A673 (cell line): Measurements from ENCODE around the gene NMT1. TPM values are rescaled to one million over a fixed set of nuclear protein-coding genes. Genes with fewer than 3 reads are reported as not detected.
A peak's percentile ranks its signal among the peaks of the same experiment; 100 is the strongest.

ENCODE experiments used
- BruUV-seq: library from RNA; stranded (reverse); fragments of 400-500 nt; replicated peaks from 2 replicates; lab custom pipeline; 2021; lab: Mats Ljungman, UMichigan
- CTCF ChIA-PET: fragments of 300-600 bp; sonication (Branson Sonifier 250); formaldehyde crosslinking; loops from one replicate; lab custom pipeline; 2022; ENCODE audit warnings: antibody characterized with exemption; lab: Charles Lee
- POLR2A ChIA-PET: fragments of 300-600 bp; sonication (Branson Sonifier 250); formaldehyde crosslinking; loops from one replicate; lab custom pipeline; 2022; ENCODE audit warnings: antibody characterized with exemption; ENCODE audit not compliant: low non-redundant PET; lab: Charles Lee
- DNase-seq: peaks from one replicate; pipeline ENCODE4 v3.0.0-alpha.2; 2015; ENCODE audit warnings: low spot score
- H3K27ac ChIP-seq: fragments of 200-600 bp; sonication (generic); 2 replicates; pipeline ENCODE4 v1.5.1; 2016; ENCODE audit warnings: mixed run types, low read depth, mild to moderate bottlenecking, mixed read lengths, antibody characterized with exemption, low read length; ENCODE audit not compliant: poor library complexity, severe bottlenecking
- H3K27me3 ChIP-seq: fragments of 200-600 bp; sonication (generic); replicated peaks from 2 replicates; pipeline ENCODE4 v1.6.1; 2017; ENCODE audit warnings: mixed run types, low read depth, mild to moderate bottlenecking, mixed read lengths, antibody characterized with exemption, low read length; ENCODE audit not compliant: insufficient read depth, poor library complexity
- H3K36me3 ChIP-seq: fragments of 200-600 bp; sonication (generic); 2 replicates; pipeline ENCODE4 v1.6.1; 2016; ENCODE audit warnings: mixed run types, mild to moderate bottlenecking, mixed read lengths, antibody characterized with exemption, low read length; ENCODE audit not compliant: insufficient read depth, poor library complexity, severe bottlenecking
- H3K4me1 ChIP-seq: fragments of 200-600 bp; sonication (generic); 2 replicates; pipeline ENCODE4 v1.6.1; 2017; ENCODE audit warnings: mixed run types, mild to moderate bottlenecking, mixed read lengths, antibody characterized with exemption, low read length; ENCODE audit not compliant: insufficient read depth, poor library complexity, severe bottlenecking
- H3K4me3 ChIP-seq: fragments of 200-600 bp; sonication (generic); 2 replicates; pipeline ENCODE4 v1.5.1; 2016; ENCODE audit warnings: low read depth, mixed run types, mild to moderate bottlenecking, mixed read lengths, low read length; ENCODE audit not compliant: poor library complexity, severe bottlenecking
- H3K9me3 ChIP-seq: fragments of 200-600 bp; sonication (generic); 2 replicates; pipeline ENCODE4 v1.6.1; 2016; ENCODE audit warnings: mixed run types, low read depth, mild to moderate bottlenecking, mixed read lengths, antibody characterized with exemption, low read length; ENCODE audit not compliant: poor library complexity, severe bottlenecking
- EZH2 ChIP-seq: fragments of 200-600 bp; sonication (generic); IDR thresholded peaks from 2 replicates; pipeline ENCODE4 v1.6.1; 2017; ENCODE audit warnings: borderline replicate concordance, low read depth, mild to moderate bottlenecking, mixed read lengths, antibody characterized with exemption, low read length; ENCODE audit not compliant: poor library complexity, severe bottlenecking
- intact Hi-C: fragments of 100-400 bp; cut with micrococcal nuclease; formaldehyde crosslinking; loops from one replicate; pipeline ENCODE4 v1.10.0; 2022; ENCODE audit not compliant: unreplicated experiment
- total RNA-seq: library from RNA; stranded (reverse); gene quantifications from 2 replicates; pipeline ENCODE4 v1.2.3, GENCODE V29; 2021
- TF ChIP-seq, protein P1 (sequence below): fragments of 300-800, 200-600 bp; sonication (generic); conservative IDR thresholded peaks from 2 replicates; pipeline ENCODE4 v1.5.1; 2017; ENCODE audit warnings: low read depth, mild to moderate bottlenecking, antibody characterized with exemption, low read length, moderate library complexity, mixed read lengths

Gene NMT1
- total RNA-seq, 1 experiment from 2014 or later, result 108 TPM

DNA sequence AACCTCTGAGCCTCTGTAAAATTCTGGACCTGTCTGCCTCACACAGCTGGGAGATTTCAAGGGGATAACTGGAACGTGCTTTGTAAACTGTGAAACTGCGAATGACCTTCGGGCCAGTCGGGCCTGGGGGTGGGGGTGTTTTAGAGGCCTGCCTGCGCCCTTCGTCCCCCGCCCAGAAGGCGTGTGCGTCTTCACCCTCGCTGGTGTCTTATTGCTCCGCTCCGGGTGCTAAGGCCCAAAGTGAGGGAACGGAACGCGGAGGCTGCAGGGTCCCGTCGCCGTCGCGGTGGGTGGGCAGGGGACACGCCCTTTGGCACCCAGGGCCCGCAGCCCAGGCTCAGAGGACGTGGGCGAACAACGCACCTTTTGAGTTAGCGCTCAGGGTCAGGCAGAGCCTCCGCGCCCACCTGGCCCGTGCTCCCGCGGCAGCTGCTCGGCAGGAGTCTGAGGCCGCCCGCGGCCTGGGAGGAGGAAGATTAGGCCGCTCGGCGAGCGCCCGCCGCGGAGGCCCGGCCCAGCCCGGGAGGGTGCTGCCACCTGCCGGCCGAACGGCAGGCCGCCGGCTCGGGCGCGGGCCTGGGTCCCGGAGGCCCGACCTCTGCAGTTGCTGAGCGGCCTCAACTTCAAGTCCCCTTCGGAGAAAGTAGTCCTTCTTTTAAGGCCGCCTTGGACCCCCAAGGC is 39.4 kb upstream of the NMT1 start:
- peak; percentile 60 for DNase-seq
- H3K36me3 ChIP-seq, result no peaks in the 10 kb centered on the region
- ChIA-PET POLR2A (no interaction called here), CTCF (interaction anchor here (0.6 to 1.2 kb wide), 3 partner anchors 90 to 246 kb away, joined by 3 to 13 read pairs (median 5); no protein-coding TSS in a partner anchor)
- peak overlapping the region; percentile 36 for H3K4me3 ChIP-seq
- no peaks in the 10 kb centered on the region for H3K4me1 ChIP-seq
- no peak for TF ChIP-seq EZH2
- TF ChIP-seq, protein P1, sequence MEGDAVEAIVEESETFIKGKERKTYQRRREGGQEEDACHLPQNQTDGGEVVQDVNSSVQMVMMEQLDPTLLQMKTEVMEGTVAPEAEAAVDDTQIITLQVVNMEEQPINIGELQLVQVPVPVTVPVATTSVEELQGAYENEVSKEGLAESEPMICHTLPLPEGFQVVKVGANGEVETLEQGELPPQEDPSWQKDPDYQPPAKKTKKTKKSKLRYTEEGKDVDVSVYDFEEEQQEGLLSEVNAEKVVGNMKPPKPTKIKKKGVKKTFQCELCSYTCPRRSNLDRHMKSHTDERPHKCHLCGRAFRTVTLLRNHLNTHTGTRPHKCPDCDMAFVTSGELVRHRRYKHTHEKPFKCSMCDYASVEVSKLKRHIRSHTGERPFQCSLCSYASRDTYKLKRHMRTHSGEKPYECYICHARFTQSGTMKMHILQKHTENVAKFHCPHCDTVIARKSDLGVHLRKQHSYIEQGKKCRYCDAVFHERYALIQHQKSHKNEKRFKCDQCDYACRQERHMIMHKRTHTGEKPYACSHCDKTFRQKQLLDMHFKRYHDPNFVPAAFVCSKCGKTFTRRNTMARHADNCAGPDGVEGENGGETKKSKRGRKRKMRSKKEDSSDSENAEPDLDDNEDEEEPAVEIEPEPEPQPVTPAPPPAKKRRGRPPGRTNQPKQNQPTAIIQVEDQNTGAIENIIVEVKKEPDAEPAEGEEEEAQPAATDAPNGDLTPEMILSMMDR, result peak; percentile 55; the same call in 1 of the 2 replicates
- no TSS peak for BruUV-seq
- H3K27ac ChIP-seq, result no peak overlapping the region
- intact Hi-C loops, result loop anchor here (2.0 to 5.0 kb wide), 2 partner anchors 101 to 244 kb away; no protein-coding TSS in a partner anchor
- H3K9me3 ChIP-seq, result no peaks in the 10 kb centered on the region
- no peaks in the 10 kb centered on the region for H3K27me3 ChIP-seq

DNA sequence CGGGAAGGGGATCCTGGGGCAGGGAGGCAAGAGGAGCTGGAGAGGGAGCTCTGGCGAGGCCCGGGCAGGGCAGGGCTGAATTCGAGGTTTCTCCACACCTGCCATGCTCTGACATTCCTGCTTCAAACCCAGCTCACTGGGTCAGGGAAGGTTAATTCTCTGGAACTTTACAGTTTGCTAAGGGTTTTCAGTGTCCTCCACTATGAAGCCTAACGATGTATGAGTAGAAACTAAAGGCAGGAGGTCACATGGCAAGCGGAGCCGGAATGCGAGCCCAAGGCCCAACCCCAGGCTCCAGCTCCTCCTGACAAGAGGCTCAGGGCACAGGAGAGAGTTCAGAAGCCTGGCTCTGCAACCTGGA is 38.8 kb upstream of the NMT1 start:
- Histone ChIP-seq H3K4me3 (no peak overlapping the region), H3K36me3 (no peaks in the 10 kb centered on the region), H3K27me3 (no peaks in the 10 kb centered on the region), H3K4me1 (no peaks in the 10 kb centered on the region), H3K9me3 (no peaks in the 10 kb centered on the region), H3K27ac (no peak overlapping the region)
- no TSS peak for BruUV-seq
- ChIA-PET CTCF (interaction anchor here (0.6 to 1.4 kb wide), 4 partner anchors 19 to 247 kb away, joined by 3 to 13 read pairs (median 6); no protein-coding TSS in a partner anchor), POLR2A (no interaction called here)
- TF ChIP-seq, protein P1, result no peak
- TF ChIP-seq EZH2, result no peak
- intact Hi-C loops, result loop anchor here (5.0 kb wide), 1 partner anchor 245 kb away; no protein-coding TSS in a partner anchor
- DNase-seq, result no peak

DNA sequence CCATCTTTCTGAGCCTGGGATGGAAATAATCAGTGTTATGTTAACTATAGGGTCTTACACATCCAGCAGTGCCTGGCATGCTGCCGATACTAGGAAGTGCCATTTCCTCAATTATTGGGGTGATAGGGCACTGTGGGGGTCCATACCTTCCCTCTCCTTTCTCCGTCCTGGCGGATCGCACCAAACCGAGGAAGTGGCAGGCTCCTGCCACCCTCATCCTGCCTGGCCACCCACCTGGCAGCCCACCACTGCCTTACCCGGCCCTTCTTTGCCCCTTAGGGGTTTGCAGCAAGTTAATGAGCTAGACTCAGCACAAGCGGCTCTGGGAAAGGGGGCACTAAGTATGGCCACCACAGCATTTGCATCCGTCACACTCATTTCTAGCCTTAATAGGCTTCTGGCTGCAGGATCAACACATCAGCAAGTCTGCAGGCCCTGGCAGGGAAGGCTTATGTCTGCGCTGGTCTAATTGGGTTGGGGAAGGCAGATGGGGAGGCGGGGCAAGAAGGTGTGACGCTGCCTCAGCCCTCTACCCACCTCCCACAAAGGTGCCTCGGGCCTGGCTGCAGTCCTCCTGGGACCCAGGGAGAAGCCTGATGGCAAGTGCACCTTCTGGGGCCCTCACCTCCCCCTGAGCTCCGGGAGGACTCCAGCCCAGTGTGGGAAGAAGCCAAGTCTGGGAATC is 38.3 kb upstream of the NMT1 start:
- no peak overlapping the region for H3K27ac ChIP-seq
- POLR2A ChIA-PET, result no interaction called here
- CTCF ChIA-PET, result interaction anchor here (0.6 to 1.4 kb wide), 4 partner anchors 19 to 123 kb away, joined by 5 to 17 read pairs (median 10); a partner anchor contains a TSS
- H3K27me3 ChIP-seq, result no peaks in the 10 kb centered on the region
- intact Hi-C loops, result loop anchor here (5.0 kb wide), 1 partner anchor 245 kb away; no protein-coding TSS in a partner anchor
- no peaks in the 10 kb centered on the region for H3K9me3 ChIP-seq
- TF ChIP-seq EZH2, result no peak
- TF ChIP-seq, protein P1, result no peak
- no peaks in the 10 kb centered on the region for H3K36me3 ChIP-seq
- H3K4me1 ChIP-seq, result no peaks in the 10 kb centered on the region
- no TSS peak for BruUV-seq
- no peak for DNase-seq
- no peak overlapping the region for H3K4me3 ChIP-seq
